ACHN (cell line): ENCODE measurements around the gene NKTR.

ENCODE experiments used
- DNase-seq: peaks from one replicate; pipeline ENCODE4 v3.0.0-alpha.2; 2015
- in situ Hi-C: cut with HindIII; loops from 2 replicates; pipeline ENCODE4 v1.10.0; 2017; ENCODE audit warnings: low sequenced_read_pairs, low pct_ligation_motif_present, low pct_unique_long_range_greater_than_20kb

Gene NKTR

DNA sequence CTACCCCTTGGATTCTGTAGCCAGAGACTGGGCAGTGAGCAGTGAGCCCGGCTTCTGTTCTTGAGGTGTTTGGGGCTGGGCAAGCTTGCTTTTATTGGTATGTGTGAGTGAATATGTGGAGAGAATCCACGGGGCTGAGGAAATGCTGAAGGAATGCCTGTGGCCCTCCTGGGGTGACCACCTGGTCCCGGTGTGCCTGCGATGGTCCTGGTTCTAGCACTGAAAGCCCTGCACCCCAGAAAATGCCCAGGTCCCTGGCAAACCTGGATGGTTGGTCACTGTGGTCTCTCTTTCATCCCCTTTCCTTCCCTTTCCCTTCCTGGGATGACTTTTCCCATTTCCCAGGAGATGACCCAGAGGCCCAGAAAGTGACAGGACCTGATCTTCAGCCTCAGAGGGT lies 57.2 kb downstream of the NKTR start:
- in situ Hi-C loops, result no loop called here
- DNase-seq, result no peak

DNA sequence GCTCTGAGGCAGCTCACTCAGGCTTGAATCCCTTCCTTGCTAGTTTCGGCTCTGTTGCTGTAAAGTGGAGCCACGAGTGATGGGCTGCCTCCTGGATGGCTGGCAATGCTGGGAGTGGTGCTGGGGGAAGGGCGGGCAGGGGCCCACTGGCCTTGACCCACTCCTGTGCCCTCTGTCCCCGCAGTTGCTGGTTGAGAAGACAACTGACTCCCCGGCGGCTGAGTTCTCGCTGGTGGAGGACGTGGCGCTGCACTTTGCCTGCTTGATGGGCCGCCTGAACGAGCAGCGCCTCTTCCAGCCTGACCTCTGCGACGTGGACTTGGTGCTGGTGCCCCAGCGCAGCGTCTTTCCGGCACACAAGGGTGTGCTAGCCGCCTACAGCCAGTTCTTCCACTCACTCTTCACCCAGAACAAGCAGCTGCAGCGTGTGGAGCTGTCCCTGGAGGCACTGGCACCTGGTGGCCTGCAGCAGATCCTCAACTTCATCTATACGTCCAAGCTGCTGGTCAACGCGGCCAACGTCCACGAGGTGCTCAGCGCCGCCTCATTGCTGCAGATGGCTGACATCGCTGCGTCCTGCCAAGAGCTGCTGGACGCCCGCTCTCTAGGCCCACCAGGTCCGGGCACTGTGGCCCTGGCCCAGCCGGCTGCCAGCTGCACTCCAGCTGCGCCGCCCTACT lies 57.7 kb downstream of the NKTR start:
- DNase-seq, result no peak
- in situ Hi-C loops, result no loop called here

DNA sequence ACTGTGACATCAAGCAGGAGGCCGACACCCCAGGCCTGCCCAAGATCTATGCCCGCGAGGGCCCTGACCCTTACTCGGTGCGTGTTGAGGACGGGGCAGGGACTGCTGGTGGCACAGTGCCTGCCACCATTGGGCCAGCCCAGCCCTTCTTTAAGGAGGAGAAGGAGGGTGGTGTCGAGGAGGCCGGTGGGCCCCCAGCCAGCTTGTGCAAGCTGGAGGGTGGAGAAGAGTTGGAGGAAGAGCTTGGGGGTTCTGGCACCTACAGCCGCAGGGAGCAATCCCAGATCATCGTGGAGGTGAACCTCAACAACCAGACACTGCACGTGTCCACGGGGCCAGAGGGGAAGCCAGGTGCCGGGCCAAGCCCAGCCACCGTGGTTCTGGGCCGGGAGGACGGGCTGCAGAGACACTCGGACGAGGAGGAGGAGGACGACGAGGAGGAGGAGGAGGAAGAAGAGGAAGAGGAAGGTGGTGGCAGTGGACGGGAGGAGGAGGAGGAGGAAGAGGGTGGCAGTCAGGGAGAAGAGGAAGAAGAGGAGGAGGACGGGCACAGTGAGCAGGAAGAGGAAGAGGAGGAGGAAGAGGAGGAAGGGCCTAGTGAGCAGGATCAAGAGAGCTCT lies 58.4 kb downstream of the NKTR start:
- in situ Hi-C loops, result no loop called here
- no peak for DNase-seq

DNA sequence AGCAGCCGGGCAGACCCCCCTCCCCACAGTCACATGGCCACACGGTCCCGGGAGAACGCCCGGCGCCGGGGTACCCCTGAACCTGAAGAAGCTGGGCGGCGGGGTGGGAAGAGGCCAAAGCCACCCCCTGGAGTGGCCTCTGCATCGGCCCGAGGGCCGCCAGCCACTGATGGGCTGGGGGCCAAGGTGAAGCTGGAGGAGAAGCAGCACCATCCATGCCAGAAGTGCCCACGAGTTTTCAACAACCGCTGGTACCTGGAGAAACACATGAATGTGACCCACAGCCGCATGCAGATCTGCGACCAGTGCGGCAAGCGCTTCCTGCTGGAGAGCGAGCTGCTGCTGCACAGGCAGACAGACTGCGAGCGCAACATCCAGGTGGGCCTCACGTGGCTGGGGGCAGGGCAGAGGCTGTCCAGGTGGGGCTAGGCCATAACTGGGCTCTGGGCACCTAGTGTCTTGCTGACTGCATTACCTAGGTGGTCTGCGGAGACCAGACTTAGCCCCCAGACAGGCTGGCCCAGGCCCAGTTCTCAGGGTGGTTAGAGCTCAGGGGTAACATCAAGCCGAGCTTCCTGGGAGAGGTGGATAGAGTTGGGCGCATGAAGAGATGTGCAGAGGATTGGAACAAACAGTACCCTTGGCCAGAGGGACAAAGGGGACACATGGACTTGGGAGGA lies 59.1 kb downstream of the NKTR start:
- no peak for DNase-seq
- in situ Hi-C loops, result no loop called here

DNA sequence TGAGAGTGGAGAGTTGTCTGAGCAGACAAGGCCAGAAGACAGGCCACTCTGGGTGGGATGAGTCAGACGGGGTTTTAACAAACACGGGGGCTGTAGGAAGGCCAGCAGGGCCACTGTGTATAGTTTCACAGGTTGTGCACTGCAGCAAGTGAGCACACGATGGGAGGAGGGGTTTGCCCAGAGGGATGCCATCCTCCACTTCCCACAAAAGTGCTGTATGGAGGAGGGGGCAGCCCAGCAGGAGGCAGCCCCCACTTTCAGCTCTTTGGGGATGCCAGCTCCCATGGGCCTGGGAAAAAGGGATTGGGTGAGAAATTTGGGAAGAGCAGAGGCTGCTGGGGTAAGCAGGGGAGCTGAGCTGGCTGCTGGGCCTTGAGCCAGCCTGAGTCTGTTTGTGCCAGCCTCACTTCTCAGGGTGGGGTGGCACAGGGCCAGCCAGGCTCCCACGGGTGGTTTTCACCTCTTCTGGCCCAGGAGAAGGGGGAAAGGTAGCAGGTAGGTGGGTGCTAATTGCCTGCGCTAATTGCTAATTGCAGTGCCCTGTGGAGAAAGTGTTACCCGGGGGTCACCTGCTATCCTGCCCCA lies 59.7 kb downstream of the NKTR start:
- in situ Hi-C loops, result no loop called here
- no peak for DNase-seq

DNA sequence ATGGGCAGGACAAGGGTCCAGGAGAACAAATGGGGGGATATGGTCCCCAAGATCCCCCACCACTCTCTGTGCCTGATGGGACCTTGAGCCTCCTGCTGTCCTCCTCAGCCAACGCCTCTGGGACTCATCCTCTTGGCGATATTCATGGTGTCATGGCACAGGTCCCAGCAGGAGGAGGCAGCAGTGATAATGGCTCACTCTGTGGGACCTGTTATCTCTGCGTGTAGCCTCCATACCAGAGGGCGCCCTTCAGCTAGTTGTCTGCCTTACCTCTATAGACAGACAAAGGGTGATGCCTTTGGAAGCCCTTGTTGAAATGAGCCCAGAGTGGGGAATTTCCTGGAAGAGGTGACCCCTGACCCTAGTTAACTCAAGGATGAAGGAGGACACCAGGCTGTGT lies 60.4 kb downstream of the NKTR start:
- DNase-seq, result peak; percentile 19
- in situ Hi-C loops, result no loop called here

DNA sequence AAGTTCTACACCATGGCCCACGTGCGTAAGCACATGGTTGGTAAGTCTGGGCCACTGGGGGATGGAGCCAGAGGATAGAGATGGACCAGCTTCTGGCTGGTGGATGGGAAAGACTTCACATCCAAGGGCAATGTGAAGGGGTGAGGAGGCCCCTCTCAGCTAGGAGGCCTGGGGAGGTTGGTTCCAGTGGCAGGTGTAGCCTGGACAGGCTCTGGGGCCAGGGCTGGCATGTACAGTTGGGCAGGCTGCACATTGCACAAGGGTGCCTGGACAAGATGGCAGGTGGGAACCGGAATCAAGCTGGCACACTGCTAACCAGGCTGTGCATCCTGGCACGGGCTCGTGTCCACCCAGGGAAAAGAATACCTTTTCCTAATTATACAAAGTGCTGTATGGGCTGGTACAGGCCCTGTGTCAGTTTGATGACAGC lies 61.1 kb downstream of the NKTR start:
- in situ Hi-C loops, result no loop called here
- DNase-seq, result no peak

DNA sequence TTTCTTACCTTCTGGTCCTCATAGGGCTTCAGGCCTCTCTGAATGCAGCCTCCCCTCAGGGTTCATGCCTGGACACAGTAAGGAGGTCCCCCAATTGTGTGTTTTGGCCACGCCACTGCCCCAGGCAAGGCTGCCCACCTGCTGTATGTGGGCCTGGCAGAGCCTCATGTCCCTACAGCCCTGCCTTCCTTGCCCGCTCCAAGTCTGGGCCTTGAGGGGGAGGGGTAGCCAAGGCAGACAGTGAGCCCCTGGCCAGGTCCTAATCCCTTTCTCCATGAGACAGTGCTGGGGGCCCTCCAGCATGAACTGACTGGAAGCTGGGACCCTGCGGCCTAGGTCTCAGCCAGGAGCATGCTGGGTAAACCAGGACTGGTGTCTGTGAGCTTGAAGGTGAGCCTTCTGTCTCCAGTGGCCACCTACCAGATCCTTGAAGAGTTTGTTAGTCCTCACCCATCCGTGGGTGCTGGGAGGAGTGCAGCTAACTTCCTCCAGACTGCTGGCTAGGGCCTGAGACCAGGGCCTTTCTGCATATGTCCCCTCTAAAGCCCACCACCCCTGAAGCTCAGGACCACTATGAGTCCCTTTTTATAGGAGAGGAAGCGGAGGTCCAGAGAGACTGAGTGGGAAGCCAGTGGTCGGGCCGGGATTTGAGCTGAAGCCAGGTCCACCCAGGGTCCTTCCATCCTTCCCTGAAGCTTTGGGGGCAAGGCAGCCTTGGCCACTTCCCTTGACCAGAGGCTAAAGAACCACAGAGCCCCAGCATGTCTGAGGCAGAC lies 61.7 kb downstream of the NKTR start:
- in situ Hi-C loops, result no loop called here
- DNase-seq, result no peak

DNA sequence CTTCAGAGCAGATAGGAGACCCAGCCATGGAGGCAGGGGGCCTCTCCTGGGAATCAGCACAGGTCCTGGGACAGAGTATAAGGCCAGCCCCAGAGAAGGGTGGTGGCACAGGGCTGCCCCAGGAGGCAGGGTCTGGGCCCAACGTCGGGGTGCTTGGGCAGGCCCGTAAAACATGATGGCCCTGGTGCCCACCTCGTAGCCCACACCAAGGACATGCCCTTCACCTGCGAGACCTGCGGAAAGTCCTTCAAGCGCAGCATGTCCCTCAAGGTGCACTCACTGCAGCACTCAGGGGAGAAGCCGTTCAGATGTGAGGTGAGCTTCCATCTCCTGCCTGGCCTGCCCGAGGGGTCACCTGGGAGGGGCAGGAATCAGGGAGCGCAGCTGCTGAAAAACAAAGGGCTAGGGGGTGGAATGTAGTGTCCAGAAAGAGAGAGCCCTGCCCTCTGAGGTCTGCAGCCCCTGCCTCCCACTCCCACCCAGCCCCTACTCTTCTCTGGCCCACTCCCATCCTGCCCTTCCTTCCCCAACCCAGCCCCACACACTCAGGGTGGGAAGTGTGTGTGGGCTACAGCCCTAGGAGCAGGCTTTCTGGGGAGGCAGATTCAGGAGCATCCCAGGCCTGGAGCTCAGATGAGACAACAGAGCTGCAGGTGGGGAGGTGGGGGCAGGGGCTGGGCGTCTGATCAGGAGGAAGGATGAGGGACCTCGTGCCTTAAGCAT lies 62.5 kb downstream of the NKTR start:
- in situ Hi-C loops, result no loop called here
- DNase-seq, result no peak

DNA sequence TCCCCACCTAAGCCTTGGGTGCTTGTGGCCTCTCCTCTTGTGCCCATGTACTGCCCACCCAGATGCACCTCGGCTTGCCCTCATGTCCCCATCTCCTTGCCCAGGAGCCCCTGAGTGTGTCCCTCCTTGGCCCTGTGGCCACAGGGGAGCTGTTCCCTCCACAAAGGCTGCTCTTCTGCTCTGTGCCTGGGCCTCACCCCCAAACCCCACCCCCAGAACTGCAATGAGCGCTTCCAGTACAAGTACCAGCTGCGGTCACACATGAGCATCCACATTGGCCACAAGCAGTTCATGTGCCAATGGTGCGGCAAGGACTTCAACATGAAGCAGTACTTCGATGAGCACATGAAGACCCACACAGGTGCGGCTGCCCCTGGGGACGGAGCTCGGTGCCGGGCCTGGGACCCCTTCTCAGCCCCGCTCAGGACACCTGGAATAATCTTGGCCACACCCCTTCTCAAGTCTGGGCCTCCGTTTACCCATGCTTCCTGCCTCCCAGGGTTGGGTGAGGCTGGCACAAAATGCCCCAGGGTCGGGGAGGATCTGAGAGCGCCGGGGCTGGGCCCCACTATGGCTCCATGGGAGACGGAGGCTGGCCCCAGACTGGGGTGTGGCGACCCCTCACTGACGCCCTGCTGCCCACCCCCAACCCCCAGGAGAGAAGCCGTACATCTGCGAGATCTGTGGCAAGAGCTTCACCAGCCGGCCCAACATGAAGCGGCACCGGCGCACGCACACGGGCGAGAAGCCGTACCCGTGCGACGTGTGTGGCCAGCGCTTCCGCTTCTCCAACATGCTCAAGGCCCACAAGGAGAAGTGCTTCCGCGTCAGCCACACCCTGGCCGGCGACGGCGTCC lies 63.3 kb downstream of the NKTR start:
- no peak for DNase-seq
- in situ Hi-C loops, result no loop called here

DNA sequence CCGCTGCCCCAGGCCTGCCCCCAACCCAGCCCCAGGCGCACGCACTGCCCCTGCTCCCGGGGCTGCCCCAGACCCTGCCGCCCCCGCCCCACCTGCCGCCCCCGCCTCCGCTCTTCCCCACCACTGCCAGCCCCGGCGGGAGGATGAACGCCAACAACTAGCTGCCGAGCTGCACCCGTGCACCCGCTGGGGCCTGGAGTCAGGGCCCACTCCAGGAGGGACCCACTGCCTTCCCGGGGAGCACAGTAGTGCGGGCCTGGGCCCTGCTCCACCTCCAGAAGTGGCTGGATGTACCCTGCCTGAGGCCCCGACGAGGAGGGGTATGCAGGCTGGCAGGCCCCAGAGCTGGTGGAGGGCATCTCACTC lies 63.9 kb downstream of the NKTR start:
- in situ Hi-C loops, result no loop called here
- no peak for DNase-seq

DNA sequence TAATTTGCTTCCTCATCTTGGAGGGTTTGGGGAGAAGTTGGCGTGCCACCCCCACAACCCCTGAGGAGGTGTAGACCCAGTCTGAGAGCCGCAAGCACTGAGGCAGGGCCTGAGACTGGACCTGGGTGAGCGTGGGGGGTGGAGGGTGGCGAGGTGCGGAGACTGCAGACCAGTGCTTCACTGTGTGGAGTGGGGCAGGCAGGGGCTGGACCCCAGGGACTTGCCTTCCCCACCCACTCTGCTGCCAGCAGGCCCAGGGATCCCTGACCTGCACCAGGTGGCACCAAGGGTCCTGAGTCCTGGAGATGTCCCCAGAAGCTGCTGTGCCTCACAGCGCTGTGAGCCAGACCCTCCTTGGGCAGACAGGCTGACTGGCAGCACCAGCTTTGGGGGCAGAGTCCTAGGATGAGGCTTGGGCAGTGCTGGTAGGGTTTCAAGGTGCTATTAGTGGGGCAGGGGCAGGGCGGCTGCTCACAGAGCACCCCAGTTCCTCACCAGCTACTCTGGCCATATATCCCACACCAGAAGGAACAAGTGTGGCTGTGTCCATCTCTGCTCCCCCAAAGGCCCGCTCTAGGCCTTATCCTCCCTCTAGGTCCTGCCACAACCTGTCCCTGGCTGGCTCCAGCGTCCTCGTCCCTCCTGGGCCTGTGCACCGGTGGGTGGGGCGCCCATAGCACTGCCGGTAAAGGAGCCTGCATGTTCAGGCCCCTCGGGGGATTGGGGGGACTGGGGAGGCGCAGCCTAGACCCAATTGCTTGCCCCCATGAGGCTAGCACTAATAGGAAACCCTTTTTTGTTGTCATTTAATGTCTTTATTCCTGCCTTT lies 64.8 kb downstream of the NKTR start:
- no peak for DNase-seq
- in situ Hi-C loops, result no loop called here

DNA sequence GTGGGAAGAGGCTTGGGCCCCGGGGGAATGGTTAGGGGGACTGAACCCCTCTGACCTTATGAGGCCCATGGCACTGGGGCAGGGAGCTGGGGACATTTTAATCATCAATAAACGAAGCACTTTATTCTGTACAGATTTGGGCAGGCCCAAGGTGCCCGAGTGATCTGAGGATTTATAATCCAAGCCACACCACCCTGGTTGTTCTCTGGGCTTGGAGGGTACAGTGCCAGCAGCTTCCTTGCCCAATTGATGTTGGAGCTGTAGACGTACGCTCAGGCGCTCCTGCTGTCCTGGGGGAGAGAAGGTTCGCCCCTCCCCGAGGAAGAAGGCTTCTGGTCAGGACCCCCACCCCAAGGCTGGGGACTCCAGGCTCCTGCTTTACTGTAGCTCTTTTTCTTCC lies 65.5 kb downstream of the NKTR start:
- in situ Hi-C loops, result no loop called here

DNA sequence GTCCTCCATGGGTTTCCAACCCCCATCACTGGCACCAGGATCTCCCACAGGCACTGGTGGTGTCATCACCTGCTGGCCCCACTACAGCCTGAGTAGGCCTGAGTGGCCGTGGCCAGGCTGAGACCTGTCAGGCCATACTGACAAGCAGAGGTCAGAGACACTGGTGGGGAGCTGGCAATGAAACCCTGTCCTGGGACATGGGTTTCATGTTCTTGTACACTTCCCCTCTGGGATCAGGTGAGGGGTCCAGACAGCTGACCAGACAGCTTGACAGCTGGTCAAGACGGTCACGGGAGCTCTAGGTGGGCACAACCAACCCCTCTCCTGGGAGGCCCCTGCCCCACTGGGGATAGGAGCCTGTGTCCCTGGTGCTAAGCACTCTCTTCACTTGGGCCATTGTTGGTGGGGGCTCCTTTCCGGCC lies 66.1 kb downstream of the NKTR start:
- no peak for DNase-seq
- in situ Hi-C loops, result no loop called here

More for the DNA sequence above, 65.5 kb downstream of the NKTR start:
- DNase-seq, result no peak

DNA sequence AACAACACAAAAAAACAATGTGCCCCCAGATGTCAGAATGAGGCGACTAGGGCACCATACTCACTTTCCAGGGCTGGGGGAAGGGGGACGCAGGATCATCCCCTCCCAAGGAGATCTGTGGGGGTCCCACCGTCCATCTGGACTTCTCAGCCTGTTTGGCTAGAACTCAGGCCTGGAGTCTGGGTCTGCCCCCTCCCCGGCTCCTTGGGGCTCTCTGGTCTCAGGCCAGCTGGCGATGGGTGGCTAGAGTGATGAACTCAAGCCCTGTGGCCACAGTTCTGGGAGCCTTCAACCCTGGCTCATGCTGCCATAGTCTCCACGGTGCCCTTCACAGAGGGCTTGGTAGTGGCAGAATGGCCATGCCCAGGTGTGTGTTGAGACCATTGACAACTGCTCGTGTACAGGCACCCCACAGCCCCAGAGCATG lies 66.6 kb downstream of the NKTR start:
- in situ Hi-C loops, result no loop called here
- no peak for DNase-seq

DNA sequence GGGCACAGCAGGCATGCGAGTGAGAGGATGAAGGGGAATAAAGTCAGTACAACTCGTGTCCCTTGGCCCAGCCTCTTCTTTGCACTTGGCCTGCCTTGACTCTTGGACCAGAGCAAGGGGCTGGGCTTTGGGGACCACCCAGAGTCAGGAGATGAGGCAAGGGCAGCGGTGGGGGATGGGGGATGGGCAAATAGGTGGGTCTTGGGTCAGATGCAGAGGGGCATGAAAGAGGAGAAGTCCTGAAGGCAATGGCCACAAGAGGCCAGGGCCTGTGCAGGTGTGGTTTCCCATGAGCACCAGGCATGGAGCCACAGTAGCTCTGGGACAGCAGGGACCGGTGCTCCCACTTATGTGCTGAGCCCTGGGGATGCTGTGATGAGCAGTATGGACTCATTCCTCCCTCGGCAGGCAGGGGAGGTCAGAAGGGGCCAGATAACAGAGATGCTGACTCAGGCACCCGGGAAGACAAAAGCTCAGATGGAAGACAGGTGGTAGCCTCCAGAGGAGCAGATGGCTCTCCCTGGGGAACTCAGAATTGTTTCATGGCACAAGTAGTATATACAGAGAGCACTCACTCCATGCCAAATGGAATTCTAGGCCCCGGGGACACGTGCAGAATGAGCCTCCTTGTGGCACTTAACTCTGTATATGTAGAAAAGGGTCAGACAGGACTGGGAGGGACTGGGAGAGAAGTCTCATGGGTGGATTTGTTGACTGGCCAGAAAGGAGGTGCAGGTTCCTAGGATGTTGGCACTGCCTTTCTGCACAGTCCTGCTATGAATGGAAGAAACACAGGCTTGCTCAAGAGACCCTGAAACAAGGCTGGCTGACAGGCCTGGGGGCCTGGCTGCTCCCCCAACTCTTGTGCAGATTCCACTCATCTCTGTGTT lies 67.3 kb downstream of the NKTR start:
- in situ Hi-C loops, result no loop called here
- DNase-seq, result no peak
